Large intestine (tissue), 3 donors: ENCODE results near the gene SLC44A2. TPM values are rescaled to one million over a fixed set of nuclear protein-coding genes. Genes with fewer than 3 reads are reported as not detected.

Experiments used
- DNase-seq, 2 donors: peaks; one replicate each; pipeline versions ENCODE4 v3.0.0 to v3.0.0-alpha.2; 2013
- H3K27ac ChIP-seq: one replicate; pipeline ENCODE4 v1.5.1; 2013; ENCODE audit warnings: low read length
- H3K27me3 ChIP-seq: 2 replicates; pipeline ENCODE4 v1.6.1; 2013; ENCODE audit warnings: low read length; ENCODE audit not compliant: control insufficient read depth, insufficient read depth
- H3K36me3 ChIP-seq: 2 replicates; pipeline ENCODE4 v1.6.1; 2013; ENCODE audit warnings: low read length; ENCODE audit not compliant: control insufficient read depth, insufficient read depth
- H3K4me1 ChIP-seq: one replicate; pipeline ENCODE4 v1.6.1; 2013; ENCODE audit warnings: low read length; ENCODE audit not compliant: control insufficient read depth, insufficient read depth
- H3K4me3 ChIP-seq: one replicate; pipeline ENCODE4 v1.5.1; 2013; ENCODE audit warnings: low read length
- H3K9me3 ChIP-seq: one replicate; pipeline ENCODE4 v1.6.1; 2013; ENCODE audit warnings: mild to moderate bottlenecking, low read depth, low read length, moderate library complexity; ENCODE audit not compliant: control insufficient read depth
- WGBS: methylation state at CpG from one replicate; pipeline ENCODE4 v1.1.5; 2013; ENCODE audit warnings: low lambda C conversion rate; ENCODE audit not compliant: insufficient coverage; 5-methylcytosine and 5-hydroxymethylcytosine counted together
- polyA plus RNA-seq: library from polyadenylated mRNA; unstranded; fragments of 120-200 nt; gene quantifications from one replicate; pipeline ENCODE4 v1.2.1, GENCODE V29; 2013

SLC44A2 gene
- polyA plus RNA-seq, 1 donor: 30.0 TPM

GRCh38 chr19:10681658-10682057, 56.3 kb downstream of the SLC44A2 start:
- no peaks in the 10 kb centered on the region for H3K4me1 ChIP-seq
- peaks cover 97% of the 10 kb centered on the region for H3K36me3 ChIP-seq
- DNase-seq: no peak
- no peak overlapping the region for H3K27ac ChIP-seq
- no peaks in the 10 kb centered on the region for H3K27me3 ChIP-seq
- H3K9me3 ChIP-seq: no peaks in the 10 kb centered on the region
- no peak overlapping the region for H3K4me3 ChIP-seq
- no CpG with 5 or more reads among the region's 4 CpGs for WGBS

DNA sequence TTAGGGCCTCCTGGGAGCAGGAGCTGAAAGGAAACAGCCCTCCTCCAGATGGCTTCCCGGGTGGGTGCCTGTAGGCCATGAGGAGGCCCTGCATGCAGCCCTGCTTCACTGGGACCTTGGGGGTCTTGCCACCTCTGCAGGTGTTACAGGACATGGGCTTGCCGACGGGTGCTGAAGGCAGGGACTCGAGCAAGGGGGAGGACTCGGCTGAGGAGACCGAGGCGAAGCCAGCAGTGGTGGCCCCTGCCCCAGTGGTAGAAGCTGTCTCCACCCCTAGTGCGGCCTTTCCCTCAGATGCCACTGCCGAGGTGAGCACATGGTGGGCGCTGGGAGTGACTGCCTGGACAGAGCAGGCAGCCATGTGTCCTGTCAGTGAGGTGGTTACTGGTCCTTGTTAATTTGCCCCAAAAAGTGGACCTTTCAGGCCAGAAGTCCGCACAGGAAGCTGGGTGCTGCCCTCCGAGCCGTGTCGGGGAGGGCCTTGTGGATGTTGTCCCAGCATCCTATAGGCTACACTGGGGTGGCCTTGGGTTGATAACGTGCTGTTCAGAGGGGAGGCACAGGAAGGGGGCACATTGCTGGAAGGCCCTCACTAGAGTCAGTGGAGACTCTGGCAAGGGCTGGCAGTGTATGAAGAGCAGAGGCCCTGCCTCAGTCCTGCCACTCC, 57.2 kb downstream of the SLC44A2 start:
- H3K27me3 ChIP-seq: no peaks in the 10 kb centered on the region

DNA sequence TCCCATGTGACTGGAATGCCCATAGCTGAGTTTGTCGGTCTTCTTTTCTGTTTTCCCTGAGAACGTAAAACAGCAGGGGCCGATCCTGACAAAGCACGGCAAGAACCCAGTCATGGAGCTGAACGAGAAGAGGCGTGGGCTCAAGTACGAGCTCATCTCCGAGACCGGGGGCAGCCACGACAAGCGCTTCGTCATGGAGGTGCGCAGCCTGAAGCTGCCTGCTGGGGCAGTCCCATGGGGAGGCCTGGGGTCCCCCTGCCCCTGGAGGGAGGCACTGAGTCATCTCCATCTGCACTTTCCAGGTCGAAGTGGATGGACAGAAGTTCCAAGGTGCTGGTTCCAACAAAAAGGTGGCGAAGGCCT, 57.7 kb downstream of the SLC44A2 start:
- peaks cover 98% of the 10 kb centered on the region for H3K36me3 ChIP-seq

More for the DNA sequence above, 57.2 kb downstream of the SLC44A2 start:
- no peaks in the 10 kb centered on the region for H3K4me1 ChIP-seq
- DNase-seq: no peak
- no peak overlapping the region for H3K27ac ChIP-seq
- WGBS: no CpG with 5 or more reads among the region's 15 CpGs
- H3K36me3 ChIP-seq: peaks cover 98% of the 10 kb centered on the region
- no peak overlapping the region for H3K4me3 ChIP-seq
- no peaks in the 10 kb centered on the region for H3K9me3 ChIP-seq

DNA sequence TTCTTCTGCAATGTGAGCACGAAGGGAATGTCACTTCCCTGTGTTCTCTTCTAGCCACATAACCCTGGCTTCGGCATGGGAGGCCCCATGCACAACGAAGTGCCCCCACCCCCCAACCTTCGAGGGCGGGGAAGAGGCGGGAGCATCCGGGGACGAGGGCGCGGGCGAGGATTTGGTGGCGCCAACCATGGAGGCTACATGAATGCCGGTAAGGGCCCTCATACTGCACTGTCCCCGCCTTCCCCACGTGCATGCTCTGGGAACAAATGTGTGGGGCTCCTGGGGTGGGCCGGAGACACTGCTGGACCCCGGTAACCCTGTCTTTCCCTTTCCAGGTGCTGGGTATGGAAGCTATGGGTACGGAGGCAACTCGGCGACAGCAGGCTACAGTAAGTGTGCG, 58.2 kb downstream of the SLC44A2 start:
- H3K27me3 ChIP-seq: no peaks in the 10 kb centered on the region
- H3K36me3 ChIP-seq: peaks cover 98% of the 10 kb centered on the region
- H3K9me3 ChIP-seq: no peaks in the 10 kb centered on the region
- H3K4me1 ChIP-seq: no peaks in the 10 kb centered on the region
- DNase-seq: no peak
- no peak overlapping the region for H3K27ac ChIP-seq
- no CpG with 5 or more reads among the region's 21 CpGs for WGBS
- no peak overlapping the region for H3K4me3 ChIP-seq

More for the DNA sequence above, 57.7 kb downstream of the SLC44A2 start:
- no CpG with 5 or more reads among the region's 15 CpGs for WGBS
- Histone ChIP-seq H3K4me3 (no peak overlapping the region), H3K27me3 (no peaks in the 10 kb centered on the region), H3K27ac (no peak overlapping the region), H3K4me1 (no peaks in the 10 kb centered on the region), H3K9me3 (no peaks in the 10 kb centered on the region)
- no peak for DNase-seq

GRCh38 chr19:10685210-10685609, 59.9 kb downstream of the SLC44A2 start:
- no peaks in the 10 kb centered on the region for H3K4me1 ChIP-seq
- DNase-seq: no peak
- peaks cover 97% of the 10 kb centered on the region for H3K36me3 ChIP-seq
- no peaks in the 10 kb centered on the region for H3K27me3 ChIP-seq
- H3K27ac ChIP-seq: no peak overlapping the region
- H3K9me3 ChIP-seq: no peaks in the 10 kb centered on the region
- WGBS: 83% methylated on average over 2 of the region's 5 CpGs
- H3K4me3 ChIP-seq: no peak overlapping the region

DNA sequence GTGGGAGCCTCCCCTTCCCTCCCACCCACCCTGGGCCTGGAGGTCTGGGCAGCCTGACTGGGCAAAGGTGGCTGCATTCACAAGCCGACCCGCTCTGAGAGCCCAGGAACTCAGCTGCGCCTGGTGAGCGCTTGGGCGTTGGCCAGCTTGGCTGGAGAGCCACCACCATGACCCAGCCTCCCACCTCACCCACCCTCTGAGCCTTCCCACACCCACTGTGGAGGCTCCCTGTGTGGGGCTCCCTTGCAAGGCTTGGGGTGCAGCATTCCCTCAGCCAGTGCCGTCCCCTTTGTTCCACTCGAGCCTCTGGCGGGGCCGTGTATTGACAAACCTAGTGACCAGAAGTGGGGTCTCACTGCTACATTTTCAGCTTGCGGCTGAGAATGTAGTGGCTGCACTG, 60.8 kb downstream of the SLC44A2 start:
- Histone ChIP-seq H3K9me3 (no peaks in the 10 kb centered on the region), H3K36me3 (peaks cover 97% of the 10 kb centered on the region), H3K27me3 (no peaks in the 10 kb centered on the region), H3K4me3 (no peak overlapping the region), H3K4me1 (no peaks in the 10 kb centered on the region), H3K27ac (no peak overlapping the region)
- no peak for DNase-seq
- no CpG with 5 or more reads among the region's 10 CpGs for WGBS

- H3K27ac ChIP-seq: no peak overlapping the region
- no peaks in the 10 kb centered on the region for H3K27me3 ChIP-seq
- H3K4me1 ChIP-seq: no peaks in the 10 kb centered on the region
- no peak overlapping the region for H3K4me3 ChIP-seq
- no peak for DNase-seq
- H3K36me3 ChIP-seq: peaks cover 97% of the 10 kb centered on the region
- no CpG with 5 or more reads among the region's 31 CpGs for WGBS
- no peaks in the 10 kb centered on the region for H3K9me3 ChIP-seq
Observed at GRCh38 chr19:10686661-10687517, 61.5 kb downstream of the SLC44A2 start.

DNA sequence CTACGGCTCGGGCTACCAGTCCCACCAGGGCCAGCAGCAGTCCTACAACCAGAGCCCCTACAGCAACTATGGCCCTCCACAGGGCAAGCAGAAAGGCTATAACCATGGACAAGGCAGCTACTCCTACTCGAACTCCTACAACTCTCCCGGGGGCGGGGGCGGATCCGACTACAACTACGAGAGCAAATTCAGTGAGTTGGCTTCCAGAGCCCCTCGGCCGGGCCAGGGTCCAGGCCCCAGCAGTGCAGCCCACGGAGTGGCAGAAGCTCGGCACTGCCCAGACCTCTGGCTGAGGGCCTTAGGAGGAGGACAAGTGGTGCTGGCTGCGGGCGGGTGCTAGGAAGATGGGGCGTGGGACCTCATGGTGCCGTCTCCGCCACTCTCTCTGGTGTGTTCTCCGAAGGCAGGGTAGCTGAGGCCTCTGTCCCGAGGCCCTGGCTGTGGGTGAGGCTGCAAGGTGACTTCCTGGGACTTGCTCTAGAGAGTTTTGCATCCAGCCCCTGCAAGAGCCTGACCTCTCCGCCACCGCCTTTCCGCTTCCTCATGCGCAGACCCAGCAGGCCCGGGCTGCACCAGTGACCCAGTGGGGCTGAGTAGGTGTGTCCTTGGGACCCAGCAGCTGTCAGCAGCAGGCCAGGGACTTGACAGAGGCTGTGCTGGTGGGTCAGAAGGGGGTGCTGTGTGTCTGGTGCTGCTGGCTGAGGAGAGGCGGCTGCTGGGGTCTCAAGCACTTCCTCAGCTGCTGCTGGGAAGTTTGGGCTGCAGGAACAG, 62.4 kb downstream of the SLC44A2 start:
- Histone ChIP-seq H3K4me3 (no peak overlapping the region), H3K36me3 (peaks cover 97% of the 10 kb centered on the region), H3K4me1 (no peaks in the 10 kb centered on the region), H3K27me3 (no peaks in the 10 kb centered on the region), H3K27ac (no peak overlapping the region), H3K9me3 (no peaks in the 10 kb centered on the region)
- WGBS: 100% methylated on average over 1 of the region's 25 CpGs
- DNase-seq: no peak

- no peak for DNase-seq
- peaks cover 87% of the 10 kb centered on the region for H3K36me3 ChIP-seq
- H3K27ac ChIP-seq: no peak overlapping the region
- H3K27me3 ChIP-seq: no peaks in the 10 kb centered on the region
- no peaks in the 10 kb centered on the region for H3K4me1 ChIP-seq
- WGBS: no CpG with 5 or more reads among the region's 27 CpGs
- H3K4me3 ChIP-seq: no peak overlapping the region
- no peaks in the 10 kb centered on the region for H3K9me3 ChIP-seq
Observed at GRCh38 chr19:10688545-10689280, 63.4 kb downstream of the SLC44A2 start.

GRCh38 chr19:10690341-10690781, 65.0 kb downstream of the SLC44A2 start:
- H3K4me3 ChIP-seq: no peak overlapping the region
- no CpG with 5 or more reads among the region's 7 CpGs for WGBS
- no peak for DNase-seq

More at GRCh38 chr19:10690341-10690781, 65.0 kb downstream of the SLC44A2 start:
- Histone ChIP-seq H3K27ac (no peak overlapping the region), H3K27me3 (no peaks in the 10 kb centered on the region), H3K4me1 (peaks cover 5% of the 10 kb centered on the region), H3K9me3 (no peaks in the 10 kb centered on the region), H3K36me3 (peaks cover 71% of the 10 kb centered on the region)
